SJCRH30 (cell line): ENCODE results near the gene SPINT2. TPM values are rescaled to one million over a fixed set of nuclear protein-coding genes. Genes with fewer than 3 reads are reported as not detected.
"Not testable (repeated sequence)": the region's sequence is repeated elsewhere in the genome, so short reads cannot be mapped to it uniquely, and the experiment has no call there.

Experiments
- DNase-seq, 2 experiments: peaks; one replicate each; pipeline ENCODE4 v3.0.0-alpha.2; 2015 to 2020
- H3K27ac ChIP-seq: fragments of 250-450 bp; sonication (Bioruptor Pico); 2 replicates; pipeline ENCODE4 v1.5.1; 2020; ENCODE audit warnings: mild to moderate bottlenecking, moderate library complexity
- H3K27me3 ChIP-seq: fragments of 250-450 bp; sonication (Bioruptor Pico); 2 replicates; pipeline ENCODE4 v1.5.1; 2020; ENCODE audit warnings: mild to moderate bottlenecking, moderate library complexity
- H3K36me3 ChIP-seq: fragments of 250-450 bp; sonication (Bioruptor Pico); 2 replicates; pipeline ENCODE4 v1.5.1; 2020; ENCODE audit warnings: mild to moderate bottlenecking, moderate library complexity
- H3K4me1 ChIP-seq: fragments of 250-450 bp; sonication (Bioruptor Pico); 2 replicates; pipeline ENCODE4 v1.5.1; 2020; ENCODE audit warnings: mild to moderate bottlenecking, moderate library complexity
- H3K4me3 ChIP-seq: fragments of 250-450 bp; sonication (Bioruptor Pico); 2 replicates; pipeline ENCODE4 v1.5.1; 2020; ENCODE audit warnings: mild to moderate bottlenecking, moderate library complexity
- H3K9me3 ChIP-seq: fragments of 250-450 bp; sonication (Bioruptor Pico); replicated peaks from 2 replicates; pipeline ENCODE4 v1.5.1; 2020; ENCODE audit warnings: mild to moderate bottlenecking, moderate library complexity
- total RNA-seq: library from RNA; depleted of rRNA; stranded (reverse); fragments of >200 nt; shearing (Covaris generic); gene quantifications from 2 replicates; pipeline ENCODE4 v1.2.3, GENCODE V29; 2014; rRNA removed

Gene SPINT2
- total RNA-seq, 1 experiment from 2014 or later, result 0.45 TPM

- Histone ChIP-seq H3K4me3 (no peak overlapping the region), H3K27me3 (no peaks in the 10 kb centered on the region), H3K4me1 (no peaks in the 10 kb centered on the region), H3K9me3 (no peaks in the 10 kb centered on the region), H3K36me3 (no peaks in the 10 kb centered on the region), H3K27ac (no peak overlapping the region)
- no peak for DNase-seq
These were observed 62.2 kb downstream of the SPINT2 start for GRCh38 chr19:38326591-38326990.

DNA sequence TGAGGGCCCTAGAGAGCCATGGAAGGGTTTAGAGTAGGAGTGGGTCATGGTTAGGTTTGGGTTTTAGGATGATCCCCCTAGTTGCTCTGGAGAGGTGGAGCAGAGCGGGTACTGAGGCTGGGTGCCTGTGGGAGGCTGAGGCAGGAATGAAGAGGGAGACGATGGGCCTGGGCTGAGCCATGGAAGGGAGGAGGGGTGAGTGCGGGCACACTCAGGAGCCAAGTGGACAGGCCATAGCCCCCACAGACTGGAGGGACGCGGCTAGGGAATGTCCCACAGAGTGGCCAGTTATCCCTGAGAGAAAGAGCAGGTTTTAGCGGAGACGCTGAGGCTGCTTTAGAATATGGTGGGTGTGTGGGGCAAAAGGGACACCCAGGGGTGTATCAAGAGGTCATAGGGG, 65.3 kb downstream of the SPINT2 start:
- Histone ChIP-seq H3K4me3 (no peak overlapping the region), H3K27ac (no peak overlapping the region), H3K4me1 (no peaks in the 10 kb centered on the region), H3K36me3 (no peaks in the 10 kb centered on the region), H3K9me3 (no peaks in the 10 kb centered on the region), H3K27me3 (no peaks in the 10 kb centered on the region)
- no peak for DNase-seq

- H3K27me3 ChIP-seq, result no peaks in the 10 kb centered on the region
These were observed 67.4 kb downstream of the SPINT2 start for GRCh38 chr19:38331728-38332127.

DNA sequence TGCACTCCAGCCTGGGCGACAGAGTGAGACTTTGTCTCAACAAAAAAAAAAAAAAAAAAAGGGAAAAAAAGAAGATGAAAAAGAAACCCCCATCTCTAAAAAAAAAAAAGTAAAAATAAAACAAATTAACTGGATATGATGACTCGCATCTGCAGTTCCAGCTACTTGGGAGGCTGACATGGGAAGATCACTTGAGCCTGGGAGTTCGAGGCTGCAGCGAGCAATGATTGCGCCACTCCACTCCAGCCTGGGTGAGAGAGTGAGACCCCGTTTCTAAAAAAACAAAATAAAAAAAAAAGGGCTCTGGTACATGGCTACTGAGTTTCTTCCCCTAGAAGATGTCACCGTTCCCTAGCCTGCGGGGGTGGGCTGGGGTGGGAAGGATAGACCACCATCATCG, 68.9 kb downstream of the SPINT2 start:
- Histone ChIP-seq H3K4me1 (peaks cover 7% of the 10 kb centered on the region), H3K9me3 (no peaks in the 10 kb centered on the region), H3K27ac (no peak overlapping the region), H3K27me3 (no peaks in the 10 kb centered on the region), H3K36me3 (no peaks in the 10 kb centered on the region), H3K4me3 (no peak overlapping the region)
- DNase-seq, result no peak

More at GRCh38 chr19:38331728-38332127, 67.4 kb downstream of the SPINT2 start:
- no peaks in the 10 kb centered on the region for H3K9me3 ChIP-seq
- H3K4me3 ChIP-seq, result no peak overlapping the region
- H3K4me1 ChIP-seq, result peaks cover 4% of the 10 kb centered on the region
- H3K27ac ChIP-seq, result no peak overlapping the region
- DNase-seq, result no peak
- no peaks in the 10 kb centered on the region for H3K36me3 ChIP-seq

GRCh38 chr19:38335949-38336637, 71.7 kb downstream of the SPINT2 start:
- Histone ChIP-seq H3K9me3 (no peaks in the 10 kb centered on the region), H3K4me1 (peaks cover 13% of the 10 kb centered on the region), H3K36me3 (no peaks in the 10 kb centered on the region), H3K27me3 (no peaks in the 10 kb centered on the region), H3K27ac (peak overlapping the region; percentile 21; the same call in 1 of the 2 replicates), H3K4me3 (peak overlapping the region; percentile 64)
- DNase-seq, result peak; percentile 98

DNA sequence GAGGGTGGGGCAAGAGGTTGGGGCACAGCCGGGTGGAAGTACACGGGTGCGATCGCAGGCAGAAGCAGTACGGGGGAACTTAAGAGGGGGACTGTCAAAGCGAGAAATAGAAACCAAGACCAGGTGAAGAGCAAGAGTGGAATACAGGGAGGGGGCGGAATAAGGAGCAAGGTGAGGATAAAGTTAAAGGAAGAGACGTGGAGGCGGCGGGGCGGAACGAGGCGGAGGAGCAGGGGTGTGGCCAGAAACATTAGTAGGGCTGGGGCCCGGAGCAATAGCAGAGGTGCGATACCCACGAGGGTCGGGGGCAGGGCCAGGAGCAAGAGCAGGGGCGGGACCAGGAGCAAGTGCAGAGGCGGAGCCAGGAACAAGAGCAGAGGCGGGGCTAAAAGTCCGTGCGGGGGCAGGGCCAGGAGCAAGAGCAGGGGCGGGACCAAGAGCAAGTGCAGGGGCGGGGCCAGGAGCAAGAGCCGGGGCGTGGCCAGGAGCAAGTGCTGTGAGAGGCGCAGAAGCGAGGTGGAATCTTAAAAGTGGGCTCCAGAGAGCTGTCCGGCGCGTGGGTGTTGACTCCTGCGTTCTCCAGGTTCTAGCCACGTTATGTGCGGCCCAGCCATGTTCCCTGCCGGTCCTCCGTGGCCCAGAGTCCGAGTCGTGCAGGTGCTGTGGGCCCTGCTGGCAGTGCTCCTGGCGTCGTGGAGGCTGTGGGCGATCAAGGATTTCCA, 72.4 kb downstream of the SPINT2 start:
- Histone ChIP-seq H3K27me3 (no peaks in the 10 kb centered on the region), H3K4me3 (peak overlapping the region; percentile 64), H3K36me3 (no peaks in the 10 kb centered on the region), H3K9me3 (no peaks in the 10 kb centered on the region), H3K4me1 (peaks cover 13% of the 10 kb centered on the region), H3K27ac (no peak overlapping the region)
- peak; percentile 93 to 96 for DNase-seq

- Histone ChIP-seq H3K4me3 (peak overlapping the region; percentile 64), H3K4me1 (peaks cover 13% of the 10 kb centered on the region), H3K27me3 (no peaks in the 10 kb centered on the region), H3K27ac (no peak overlapping the region), H3K36me3 (no peaks in the 10 kb centered on the region), H3K9me3 (no peaks in the 10 kb centered on the region)
- DNase-seq, result no peak
These were observed 72.9 kb downstream of the SPINT2 start for GRCh38 chr19:38337360-38337653.

GRCh38 chr19:38339011-38339410, 74.6 kb downstream of the SPINT2 start:
- not testable (repeated sequence) for H3K36me3 ChIP-seq, H3K27ac ChIP-seq
- H3K4me1 ChIP-seq, result peaks cover 13% of the 10 kb centered on the region

GRCh38 chr19:38340927-38341326, 76.6 kb downstream of the SPINT2 start:
- no peaks in the 10 kb centered on the region for H3K9me3 ChIP-seq
- H3K27me3 ChIP-seq, result no peaks in the 10 kb centered on the region
- no peaks in the 10 kb centered on the region for H3K36me3 ChIP-seq
- no peak overlapping the region for H3K4me3 ChIP-seq
- DNase-seq, result no peak
- H3K27ac ChIP-seq, result no peak overlapping the region
- peaks cover 9% of the 10 kb centered on the region; the same call in 1 of the 2 replicates for H3K4me1 ChIP-seq

More at GRCh38 chr19:38339011-38339410, 74.6 kb downstream of the SPINT2 start:
- H3K4me3 ChIP-seq, H3K9me3 ChIP-seq, H3K27me3 ChIP-seq: not testable (repeated sequence)
- peak; percentile 49 to 54 for DNase-seq

Other genes with a start within 250 kb of the SPINT2 start
- gene DPF1, start 40.4 kb upstream of the SPINT2 start, total RNA-seq, result 8.1 and 10.6 TPM in 2 replicates
- 1.9 and 2.2 TPM in 2 replicates for gene PPP1R14A, start 8.2 kb upstream of the SPINT2 start, total RNA-seq
- gene C19orf33, start 39.7 kb downstream of the SPINT2 start, total RNA-seq, result not detected in 2 replicates
- 47.9 and 54.5 TPM in 2 replicates for gene YIF1B, start 51.4 kb downstream of the SPINT2 start, total RNA-seq
- gene KCNK6, start 55.3 kb downstream of the SPINT2 start, total RNA-seq, result 2.4 and 3.2 TPM in 2 replicates
- 0.77 and 1.1 TPM in 2 replicates for gene CATSPERG, start 71.3 kb downstream of the SPINT2 start, total RNA-seq
- gene PSMD8, start 110.0 kb downstream of the SPINT2 start, total RNA-seq, result 352 and 382 TPM in 2 replicates
- 0.23 and 0.59 TPM in 2 replicates for gene GGN, start 123.5 kb downstream of the SPINT2 start, total RNA-seq
- gene SPRED3, start 124.1 kb downstream of the SPINT2 start, total RNA-seq, result 1.1 and 2.3 TPM in 2 replicates
- gene FAM98C, start 138.5 kb downstream of the SPINT2 start, total RNA-seq, result 2.8 and 4.6 TPM in 2 replicates
- 0.73 and 0.94 TPM in 2 replicates for gene RASGRP4, start 161.6 kb downstream of the SPINT2 start, total RNA-seq
- gene RYR1, start 169.1 kb downstream of the SPINT2 start, total RNA-seq, result 12.4 and 19.1 TPM in 2 replicates